Measurements from ENCODE around the gene ACTRT2. TPM values are rescaled to one million over a fixed set of nuclear protein-coding genes. Genes with fewer than 3 reads are reported as not detected.
A peak's percentile ranks its signal among the peaks of the same experiment; 100 is the strongest.

ACTRT2 gene
- total RNA-seq, 1 donor from 2014 or later, result 0.48 TPM

GRCh38 chr1:3017440-3018050 lies 3.7 kb upstream of the ACTRT2 start:
- DNase-seq (ENCODE audit: low spot score), result no peak

- no peak for DNase-seq (ENCODE audit: low spot score)
Measured at GRCh38 chr1:3018051-3018471, 3.2 kb upstream of the ACTRT2 start.

DNA sequence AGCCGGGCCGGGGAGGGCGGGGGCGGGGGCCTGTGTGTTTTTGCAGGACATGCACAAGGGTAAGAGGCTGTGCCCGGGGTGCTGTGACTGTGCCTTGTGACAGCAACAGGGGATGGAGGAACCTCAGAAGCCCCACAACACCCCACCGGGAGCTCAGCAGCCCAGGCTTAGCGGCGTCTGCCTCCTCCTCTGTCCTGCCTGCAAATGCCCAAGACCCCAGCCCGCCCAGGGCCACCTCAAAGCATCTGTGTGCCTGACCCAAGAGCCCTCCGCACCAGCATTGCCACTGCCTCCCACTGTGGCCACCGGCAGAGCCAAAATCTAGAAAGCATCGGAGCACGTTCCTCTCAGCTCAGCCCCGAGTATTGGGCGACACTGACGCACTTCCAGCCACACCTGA lies 2.7 kb upstream of the ACTRT2 start:
- no peak for DNase-seq (ENCODE audit: low spot score)

DNA sequence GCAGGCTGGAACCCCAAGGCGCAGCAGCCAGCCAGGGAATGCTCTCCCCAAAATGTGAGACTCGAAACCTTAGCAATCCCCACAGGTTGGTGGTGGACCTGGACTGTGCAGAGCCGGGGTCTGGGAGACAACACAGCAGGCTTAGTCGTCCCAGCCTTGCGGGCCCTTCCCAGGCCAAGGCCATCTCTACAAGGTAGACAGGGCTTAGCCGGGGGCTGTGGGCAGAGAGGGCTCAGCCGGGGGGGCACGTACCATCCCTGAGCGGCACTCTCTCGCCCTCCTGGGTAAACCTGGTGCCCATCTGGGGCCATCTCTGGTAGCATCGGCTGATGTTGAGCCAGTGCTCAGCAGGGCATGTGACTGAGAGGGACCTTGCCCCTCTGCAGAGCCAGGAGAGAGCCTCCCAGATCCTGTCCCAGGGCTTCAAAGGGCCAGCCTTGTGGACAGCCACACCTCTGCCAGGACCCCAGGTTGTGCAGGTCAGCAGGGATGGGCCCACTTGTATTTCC lies 2.2 kb upstream of the ACTRT2 start:
- no peak for DNase-seq (ENCODE audit: low spot score)

DNA sequence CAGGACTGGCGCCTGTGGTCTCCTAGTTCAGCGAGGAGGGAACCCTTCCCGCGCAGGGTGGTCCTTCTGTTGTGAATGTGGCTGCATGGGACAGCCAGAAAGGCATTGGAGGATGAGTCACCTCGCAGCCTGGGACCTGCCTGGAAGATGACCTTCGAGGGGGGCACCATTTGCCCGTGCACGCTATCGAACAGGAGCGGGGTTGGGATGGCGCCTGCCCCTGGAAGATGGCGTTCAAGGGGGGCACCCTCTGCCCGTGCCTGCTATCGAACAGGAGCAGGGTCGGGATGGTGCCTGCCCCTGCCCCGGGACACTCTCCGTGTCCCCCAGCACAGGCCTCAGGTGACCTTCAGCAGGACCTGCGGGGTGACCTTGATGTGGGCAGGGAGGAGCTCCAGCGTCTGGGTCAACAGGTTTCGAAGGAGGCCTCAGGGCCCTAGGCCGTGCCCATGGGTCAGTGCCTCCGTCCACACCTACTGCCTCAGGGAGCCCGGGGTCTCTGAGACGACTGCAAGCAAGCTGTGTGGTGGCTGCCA lies 1.7 kb upstream of the ACTRT2 start:
- DNase-seq (ENCODE audit: low spot score), result no peak

DNA sequence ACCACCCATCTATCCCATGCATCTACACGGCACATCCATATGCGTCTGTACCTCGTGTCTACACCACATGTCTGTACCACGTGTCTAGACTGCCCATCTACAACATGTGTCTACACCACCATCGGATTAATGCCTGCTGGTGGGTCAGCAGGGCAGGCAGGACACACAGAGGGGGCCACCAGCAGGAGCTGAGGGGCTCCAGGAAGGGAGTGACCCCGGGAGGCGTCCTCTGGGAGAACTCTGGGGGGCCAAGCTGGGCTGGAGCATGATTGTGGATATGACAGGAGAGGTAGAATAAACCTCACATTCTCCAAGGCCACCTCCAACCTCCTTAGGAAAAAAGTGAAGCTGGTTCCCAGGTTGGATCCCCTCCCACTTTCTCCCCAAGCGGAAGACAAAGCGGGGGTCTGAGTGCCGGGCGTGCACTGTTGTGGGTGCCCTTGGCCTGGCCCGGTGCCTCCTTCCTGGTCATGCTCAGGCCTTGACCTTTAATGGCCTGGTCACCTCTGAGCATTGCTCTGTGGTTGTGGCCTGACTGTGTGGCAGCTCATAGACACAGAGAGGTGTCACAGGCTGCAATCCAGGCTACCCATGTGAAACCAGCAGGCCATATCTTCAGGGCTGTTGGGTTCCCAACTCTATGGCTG lies 881 bp upstream of the ACTRT2 start:
- DNase-seq (ENCODE audit: low spot score), result no peak

- no peak for DNase-seq (ENCODE audit: low spot score)
Measured at GRCh38 chr1:3021801-3022401, 634 bp downstream of the ACTRT2 start.

GRCh38 chr1:3022511-3022973 lies 1.3 kb downstream of the ACTRT2 start:
- no peak for DNase-seq (ENCODE audit: low spot score)

GRCh38 chr1:3022976-3023375 lies 1.7 kb downstream of the ACTRT2 start:
- no peak for DNase-seq (ENCODE audit: low spot score)

- no peak for DNase-seq (ENCODE audit: low spot score)
Measured at GRCh38 chr1:3024019-3024418, 2.8 kb downstream of the ACTRT2 start.

DNA sequence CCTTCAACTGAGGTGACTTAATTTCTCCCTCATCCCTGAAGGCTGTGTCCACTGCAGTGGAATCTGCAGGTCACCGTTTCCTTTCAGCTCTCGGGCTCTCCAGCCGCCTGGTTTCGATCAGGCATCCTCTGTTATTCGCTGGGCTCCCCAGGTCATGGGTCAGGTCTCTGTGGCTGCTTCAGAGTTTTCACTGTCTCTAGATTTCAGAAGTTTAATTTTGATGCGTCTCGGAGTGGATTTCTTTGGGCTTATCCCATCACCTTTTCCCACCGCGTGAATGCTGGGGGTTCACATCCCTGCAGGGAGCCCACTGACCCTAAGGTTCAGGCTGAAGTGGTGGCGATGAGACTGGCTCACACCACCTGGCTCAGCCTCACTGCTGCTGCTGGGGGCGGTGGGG lies 3.3 kb downstream of the ACTRT2 start:
- DNase-seq (ENCODE audit: low spot score), result no peak

GRCh38 chr1:3026124-3026523 lies 4.9 kb downstream of the ACTRT2 start:
- no peak for DNase-seq (ENCODE audit: low spot score)

- DNase-seq (ENCODE audit: low spot score), result no peak
Measured at GRCh38 chr1:3026581-3027391, 5.5 kb downstream of the ACTRT2 start.

- no peak for DNase-seq (ENCODE audit: low spot score)
Measured at GRCh38 chr1:3027611-3028371, 6.5 kb downstream of the ACTRT2 start.

- DNase-seq (ENCODE audit: low spot score), result peak; percentile 14
Measured at GRCh38 chr1:3028531-3029282, 7.4 kb downstream of the ACTRT2 start.

DNA sequence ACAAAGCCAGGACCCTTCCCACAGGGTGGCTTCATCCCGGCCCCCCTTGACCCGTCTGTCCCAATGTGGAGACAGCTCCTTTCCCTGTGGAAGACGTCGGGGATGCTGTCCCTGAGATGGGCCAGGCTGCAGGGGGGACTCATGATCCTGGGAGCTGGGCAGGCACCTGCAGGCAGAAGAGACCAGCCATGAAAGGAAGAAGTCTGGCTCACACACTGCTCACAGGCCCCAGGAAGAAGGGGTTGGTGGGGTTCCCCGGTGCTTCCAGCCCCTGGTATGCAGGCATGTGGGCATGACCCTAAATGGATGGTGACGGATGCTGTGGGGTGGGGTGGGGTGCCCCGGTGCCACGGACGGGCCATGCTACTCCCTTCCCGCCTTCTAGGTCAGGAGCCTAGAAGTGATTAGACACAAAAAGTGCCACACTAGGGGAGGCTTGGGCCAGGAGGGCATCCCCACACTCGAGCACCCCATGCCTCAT lies 8.3 kb downstream of the ACTRT2 start:
- no peak for DNase-seq (ENCODE audit: low spot score)

DNA sequence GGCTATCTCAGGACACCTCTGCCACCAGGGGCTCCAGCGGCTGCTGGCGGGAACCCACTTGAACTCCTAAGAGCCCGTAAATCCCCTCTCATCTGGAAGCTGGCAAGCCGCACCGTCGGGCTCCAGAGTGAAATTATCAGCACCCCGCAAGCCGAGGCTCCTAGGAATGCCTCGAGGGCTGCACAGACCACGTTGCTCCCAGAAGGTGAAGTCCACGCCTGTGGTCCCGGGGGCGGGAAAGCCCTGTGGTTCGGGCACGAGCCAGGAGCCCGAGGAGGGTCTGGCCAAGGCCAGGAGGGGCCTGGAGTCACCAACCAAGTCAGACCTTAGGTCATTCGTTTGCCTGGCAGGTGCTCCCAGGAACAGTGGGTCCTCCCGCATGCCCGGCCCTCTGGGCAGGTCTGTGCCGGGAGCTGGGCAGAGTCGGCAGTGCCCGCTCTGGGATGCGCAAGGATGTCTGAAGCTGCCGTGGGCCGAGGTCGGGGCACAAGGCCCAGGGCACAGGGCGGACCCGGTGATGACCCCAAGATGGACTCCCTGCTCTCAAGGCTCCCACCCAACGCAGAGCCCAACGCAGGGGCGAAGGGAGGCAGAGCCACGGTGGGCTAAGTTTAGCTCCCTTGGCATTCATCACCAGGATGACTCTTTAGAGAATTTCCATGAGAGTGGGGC lies 8.9 kb downstream of the ACTRT2 start:
- no peak for DNase-seq (ENCODE audit: low spot score)

GRCh38 chr1:3030663-3031381 lies 9.6 kb downstream of the ACTRT2 start:
- DNase-seq (ENCODE audit: low spot score), result no peak
